Measurements from ENCODE around the gene DCDC2. TPM values are rescaled to one million over a fixed set of nuclear protein-coding genes. Genes with fewer than 3 reads are reported as not detected.
"Not testable (repeated sequence)": the region's sequence is repeated elsewhere in the genome, so short reads cannot be mapped to it uniquely, and the experiment has no call there.

DCDC2 gene
- total and polyA plus RNA-seq, 2 donors (not counting 3 experiments of a cell fraction or from before 2014, with no cell fraction given), result not detected

DNA sequence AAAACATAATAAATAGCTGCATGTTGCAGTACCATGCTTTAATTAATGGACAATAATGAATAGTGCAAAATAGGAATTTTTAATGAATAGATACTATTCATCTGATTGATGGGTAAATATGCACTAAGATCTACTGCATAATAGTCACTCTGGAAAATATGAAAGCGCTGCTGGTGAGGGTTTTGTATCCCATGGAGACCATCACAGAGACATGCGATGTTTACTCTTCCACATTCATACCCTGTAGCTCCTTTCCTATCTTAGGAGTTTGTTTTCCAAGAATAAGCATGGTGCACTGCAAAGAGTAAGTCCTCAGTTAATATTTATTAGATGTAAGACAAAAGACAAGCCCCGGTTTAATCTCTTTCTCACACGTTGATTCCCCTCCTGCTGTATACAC lies 150.4 kb downstream of the DCDC2 start:
- H3K9ac ChIP-seq (replicated peaks; ENCODE audit: extremely low read depth, insufficient read depth, low read length), result no peak overlapping the region
- no peak overlapping the region for H2AFZ ChIP-seq (ENCODE audit: low read depth, low read length)
- BruUV-seq (replicated peaks), result no TSS peak
- no peaks in the 10 kb centered on the region for H3K27me3 ChIP-seq (ENCODE audit: control insufficient read depth in 2 of 2, insufficient read depth in 2 of 2, low read length in 2 of 2)
- no peaks in the 10 kb centered on the region for H3K4me1 ChIP-seq (ENCODE audit: control insufficient read depth, extremely low read depth, insufficient read depth, low read length)
- no peaks in the 10 kb centered on the region for H3K9me1 ChIP-seq (replicated peaks; ENCODE audit: control insufficient read depth, extremely low read depth, insufficient read depth, low read length)
- H3K79me2 ChIP-seq (ENCODE audit: control insufficient read depth, insufficient read depth, low read length), result no peaks in the 10 kb centered on the region
- no peaks in the 10 kb centered on the region for H3K36me3 ChIP-seq (ENCODE audit: control insufficient read depth in 2 of 2, extremely low read depth in 1 of 2, insufficient read depth in 2 of 2, low read length in 2 of 2)
- ChIA-PET CTCF (no interaction called here), POLR2A (no interaction called here)
- intact Hi-C loops (cut with micrococcal nuclease) (no loop called here), dilution Hi-C loops (cut with MboI; ENCODE audit: extremely low pct_ligation_motif_present, low sequenced_read_pairs) (no loop called here)
- H3K4me2 ChIP-seq (ENCODE audit: insufficient read depth, low read length), result no peak overlapping the region
- H3K4me3 ChIP-seq (replicated peaks in 1 of 3; ENCODE audit: insufficient read depth in 1 of 3, low read depth in 1 of 3, low read length in 3 of 3), result no peak overlapping the region
- no peaks in the 10 kb centered on the region for H4K20me1 ChIP-seq (replicated peaks; ENCODE audit: control insufficient read depth, extremely low read depth, insufficient read depth, low read length)
- no peak for DNase-seq (ENCODE audit: low read depth, low spot score)
- H3K9me3 ChIP-seq (replicated peaks; ENCODE audit: control insufficient read depth, insufficient read depth, low read length), result no peaks in the 10 kb centered on the region
- TF ChIP-seq POLR2A (IDR thresholded peaks at IDR 0.05; ENCODE audit: low read depth, low read length) (no peak), GATA2 (IDR thresholded peaks at IDR 0.05; ENCODE audit: insufficient read depth, insufficient read length, low read depth, low read length) (no peak), EZH2 (IDR thresholded peaks at IDR 0.05; ENCODE audit: borderline replicate concordance, low read depth, low read length, severe bottlenecking) (no peak), MYC (IDR thresholded peaks at IDR 0.05; ENCODE audit: low read depth, low read length) (no peak), POLR2AphosphoS5 (IDR thresholded peaks at IDR 0.05; ENCODE audit: insufficient read depth, low read depth, low read length) (no peak)
- TF ChIP-seq, protein P1, sequence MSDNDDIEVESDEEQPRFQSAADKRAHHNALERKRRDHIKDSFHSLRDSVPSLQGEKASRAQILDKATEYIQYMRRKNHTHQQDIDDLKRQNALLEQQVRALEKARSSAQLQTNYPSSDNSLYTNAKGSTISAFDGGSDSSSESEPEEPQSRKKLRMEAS (IDR thresholded peaks at IDR 0.05; ENCODE audit: insufficient read depth, insufficient read length), result no peak
- FAIRE-seq, result no peak
- no peak overlapping the region for H3K27ac ChIP-seq (ENCODE audit: insufficient read depth, low read depth, low read length)

DNA sequence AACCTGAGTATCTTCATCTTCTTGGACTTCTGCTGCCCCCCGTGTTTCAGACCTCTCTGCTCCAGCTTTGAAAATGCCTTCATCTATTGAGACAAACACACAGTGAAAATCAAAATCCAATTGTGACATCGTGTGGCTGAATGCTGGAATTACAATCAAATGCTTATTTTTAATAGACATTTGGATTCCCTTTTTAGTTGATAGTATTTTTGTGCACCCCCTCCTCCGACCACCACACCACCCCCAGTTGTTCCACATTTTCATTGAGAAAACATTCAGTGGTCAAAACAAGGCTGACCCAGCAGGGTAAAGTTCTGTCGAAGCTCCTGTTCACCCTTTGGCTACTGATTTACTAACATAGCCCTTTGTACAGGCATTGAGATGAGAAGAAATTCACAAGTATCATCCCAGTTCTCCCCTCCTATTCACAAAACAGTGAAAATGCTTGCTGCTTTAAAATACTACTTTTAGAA lies 152.8 kb downstream of the DCDC2 start:
- Histone ChIP-seq H3K9me1 (replicated peaks; ENCODE audit: control insufficient read depth, extremely low read depth, insufficient read depth, low read length) (no peaks in the 10 kb centered on the region), H3K27ac (ENCODE audit: insufficient read depth, low read depth, low read length) (no peak overlapping the region), H3K9ac (replicated peaks; ENCODE audit: extremely low read depth, insufficient read depth, low read length) (no peak overlapping the region), H3K4me1 (ENCODE audit: control insufficient read depth, extremely low read depth, insufficient read depth, low read length) (no peaks in the 10 kb centered on the region), H2AFZ (ENCODE audit: low read depth, low read length) (no peak overlapping the region), H3K4me2 (ENCODE audit: insufficient read depth, low read length) (no peak overlapping the region), H3K27me3 (ENCODE audit: control insufficient read depth in 2 of 2, insufficient read depth in 2 of 2, low read length in 2 of 2) (no peaks in the 10 kb centered on the region), H3K36me3 (ENCODE audit: control insufficient read depth in 2 of 2, extremely low read depth in 1 of 2, insufficient read depth in 2 of 2, low read length in 2 of 2) (no peaks in the 10 kb centered on the region), H4K20me1 (replicated peaks; ENCODE audit: control insufficient read depth, extremely low read depth, insufficient read depth, low read length) (no peaks in the 10 kb centered on the region), H3K4me3 (replicated peaks in 1 of 3; ENCODE audit: insufficient read depth in 1 of 3, low read depth in 1 of 3, low read length in 3 of 3) (no peak overlapping the region), H3K9me3 (replicated peaks; ENCODE audit: control insufficient read depth, insufficient read depth, low read length) (no peaks in the 10 kb centered on the region), H3K79me2 (ENCODE audit: control insufficient read depth, insufficient read depth, low read length) (no peaks in the 10 kb centered on the region)
- peak; percentile 65 for DNase-seq (ENCODE audit: low read depth, low spot score)
- BruUV-seq (replicated peaks), result no TSS peak
- TF ChIP-seq EZH2 (IDR thresholded peaks at IDR 0.05; ENCODE audit: borderline replicate concordance, low read depth, low read length, severe bottlenecking) (no peak), POLR2A (IDR thresholded peaks at IDR 0.05; ENCODE audit: low read depth, low read length) (no peak), POLR2AphosphoS5 (IDR thresholded peaks at IDR 0.05; ENCODE audit: insufficient read depth, low read depth, low read length) (no peak), FOS (IDR thresholded peaks at IDR 0.05; ENCODE audit: borderline replicate concordance, insufficient read depth, low read length) (no peak), CTCF (IDR thresholded peaks at IDR 0.05; ENCODE audit: extremely low read depth in 1 of 2, insufficient read depth in 1 of 2, low read depth in 1 of 2, low read length in 2 of 2) (peak; percentile 36 to 38)
- TF ChIP-seq, protein P1 (IDR thresholded peaks at IDR 0.05; ENCODE audit: insufficient read depth, insufficient read length), result no peak
- peak; percentile 66 for FAIRE-seq
- intact Hi-C loops (cut with micrococcal nuclease) (no loop called here), dilution Hi-C loops (cut with MboI; ENCODE audit: extremely low pct_ligation_motif_present, low sequenced_read_pairs) (no loop called here)
- POLR2A ChIA-PET, result no interaction called here
- CTCF ChIA-PET, result interaction anchor here (0.7 to 1.6 kb wide), 3 partner anchors 9 to 70 kb away, joined by 3 to 5 read pairs (median 4); no protein-coding TSS in a partner anchor

GRCh38 chr6:24204113-24204512 lies 153.7 kb downstream of the DCDC2 start:
- intact Hi-C loops (cut with micrococcal nuclease); H3K4me1 ChIP-seq (ENCODE audit: control insufficient read depth, extremely low read depth, insufficient read depth, low read length); H3K27me3 ChIP-seq (ENCODE audit: control insufficient read depth in 2 of 2, insufficient read depth in 2 of 2, low read length in 2 of 2); DNase-seq (ENCODE audit: low read depth, low spot score); FAIRE-seq; dilution Hi-C loops (cut with MboI; ENCODE audit: extremely low pct_ligation_motif_present, low sequenced_read_pairs); H3K36me3 ChIP-seq (ENCODE audit: control insufficient read depth in 2 of 2, extremely low read depth in 1 of 2, insufficient read depth in 2 of 2, low read length in 2 of 2); H3K79me2 ChIP-seq (ENCODE audit: control insufficient read depth, insufficient read depth, low read length); H3K4me2 ChIP-seq (ENCODE audit: insufficient read depth, low read length); CTCF ChIA-PET; POLR2A ChIA-PET; H3K4me3 ChIP-seq (replicated peaks in 1 of 3; ENCODE audit: insufficient read depth in 1 of 3, low read depth in 1 of 3, low read length in 3 of 3); H3K9me3 ChIP-seq (replicated peaks; ENCODE audit: control insufficient read depth, insufficient read depth, low read length); H3K9ac ChIP-seq (replicated peaks; ENCODE audit: extremely low read depth, insufficient read depth, low read length); H3K27ac ChIP-seq (ENCODE audit: insufficient read depth, low read depth, low read length); H4K20me1 ChIP-seq (replicated peaks; ENCODE audit: control insufficient read depth, extremely low read depth, insufficient read depth, low read length); BruUV-seq (replicated peaks); H3K9me1 ChIP-seq (replicated peaks; ENCODE audit: control insufficient read depth, extremely low read depth, insufficient read depth, low read length); H2AFZ ChIP-seq (ENCODE audit: low read depth, low read length): not testable (repeated sequence)
